Stimulated activated memory B cell treated with anti-CD40 and anti-IgM and Interleukin-4, amounts not matched to agents 10 μg/mL and 1 μg/mL and 100 μg/mL, for 72 hours (primary cell): Measurements from ENCODE around the gene CST5.
"Not testable (repeated sequence)": the region's sequence is repeated elsewhere in the genome, so short reads cannot be mapped to it uniquely, and the experiment has no call there.

Experiments
- ATAC-seq: fragments of 150-1000 bp; cut with Tn5 transposase; 2 replicates; pipeline ENCODE4 v1.10.0; 2021
- H3K27ac Mint-ChIP-seq: one replicate; pipeline ENCODE4 v1.8.0; 2022; ENCODE audit warnings: mild to moderate bottlenecking, mixed read lengths
- H3K27me3 Mint-ChIP-seq: one replicate; pipeline ENCODE4 v1.8.0; 2022; ENCODE audit warnings: mixed read lengths
- H3K36me3 Mint-ChIP-seq: one replicate; pipeline ENCODE4 v1.8.0; 2022; ENCODE audit warnings: mixed read lengths
- H3K4me1 Mint-ChIP-seq: one replicate; pipeline ENCODE4 v1.8.0; 2022; ENCODE audit warnings: mixed read lengths
- H3K4me3 Mint-ChIP-seq: one replicate; pipeline ENCODE4 v1.8.0; 2022; ENCODE audit warnings: mild to moderate bottlenecking, moderate library complexity, mixed read lengths
- H3K9me3 Mint-ChIP-seq: one replicate; pipeline ENCODE4 v1.8.0; 2022; ENCODE audit warnings: mixed read lengths

CST5 gene

DNA sequence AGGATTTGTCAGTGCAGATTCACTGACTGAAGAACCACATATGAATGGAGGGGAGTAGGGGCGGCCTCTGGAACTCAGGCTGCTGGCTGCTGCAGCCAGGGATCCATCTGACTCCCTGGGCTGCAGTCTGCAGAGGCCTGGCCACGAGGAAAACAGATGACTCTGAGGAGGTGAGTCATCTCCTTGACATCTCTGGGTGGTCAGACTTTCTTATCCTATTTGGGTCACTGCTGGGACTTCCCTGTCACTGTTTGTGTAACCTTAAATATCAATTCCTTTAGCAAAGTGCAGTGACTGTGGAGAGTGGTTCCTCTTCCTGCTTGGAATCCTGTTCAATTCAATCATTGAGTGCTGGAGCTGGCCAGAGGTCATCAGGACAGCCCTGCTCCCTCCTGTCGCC lies 47.6 kb downstream of the CST5 start:
- H3K4me3 Mint-ChIP-seq, H3K27me3 Mint-ChIP-seq, H3K4me1 Mint-ChIP-seq, H3K36me3 Mint-ChIP-seq, ATAC-seq, H3K9me3 Mint-ChIP-seq, H3K27ac Mint-ChIP-seq: not testable (repeated sequence)

DNA sequence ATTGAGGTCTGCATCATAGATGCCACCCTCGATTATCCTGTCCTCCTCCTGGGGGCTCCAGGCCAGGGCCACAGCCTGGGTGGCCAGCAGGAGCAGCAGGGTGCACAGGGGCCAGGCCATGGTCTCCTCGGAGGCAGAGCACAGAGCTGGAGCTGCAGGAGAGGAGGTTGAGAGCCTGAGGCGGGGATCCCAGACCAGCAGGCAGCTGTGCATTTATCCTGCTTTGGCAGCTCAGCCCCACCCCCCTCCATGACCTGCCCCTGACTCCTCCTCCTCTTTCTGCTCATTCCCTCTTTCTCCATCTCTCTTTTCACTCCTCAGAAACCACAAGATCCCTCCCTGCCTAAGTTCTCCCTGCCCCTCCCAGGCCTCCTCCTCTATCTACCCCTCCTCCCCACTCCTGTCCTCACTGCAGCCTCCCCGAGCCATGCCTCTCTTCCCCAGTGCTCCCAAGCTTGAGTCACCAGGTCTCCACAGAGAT lies 53.0 kb downstream of the CST5 start, which contains the start of gene CST2:
TSS of gene CST2 (minus strand) at position 189 of the 481 bp plus-strand sequence. CDS start at position 120, 69 bp downstream.
- ATAC-seq: no peak
- no peaks in the 10 kb centered on the region for H3K4me1 Mint-ChIP-seq
- H3K36me3 Mint-ChIP-seq: no peaks in the 10 kb centered on the region
- no peak within 1 kb of the TSS for H3K4me3 Mint-ChIP-seq
- no peak within 1 kb of the TSS for H3K27ac Mint-ChIP-seq
- H3K9me3 Mint-ChIP-seq: no peaks in the 10 kb centered on the region
- peaks cover 9% of the 10 kb centered on the region for H3K27me3 Mint-ChIP-seq
